Activated T-helper 9 cell treated with anti-CD3 and anti-CD28 coated beads, Interleukin-2, amount 50 U/mL, for 16 hours (primary cell): ENCODE data around the gene BMP8A.

Experiments
- DNase-seq: peaks from one replicate; pipeline ENCODE4 v3.0.0-alpha.2; 2020; ENCODE audit warnings: low read depth

BMP8A gene

GRCh38 chr1:39572379-39573096, 81.1 kb downstream of the BMP8A start:
- DNase-seq = no peak

- DNase-seq = no peak
Measured at GRCh38 chr1:39573097-39573465, 81.6 kb downstream of the BMP8A start.

- DNase-seq = no peak
Measured at GRCh38 chr1:39573736-39574624, 82.5 kb downstream of the BMP8A start.

GRCh38 chr1:39574646-39575045, 83.2 kb downstream of the BMP8A start:
- no peak for DNase-seq
